Measurements from ENCODE around the gene ZDHHC14. TPM values are rescaled to one million over a fixed set of nuclear protein-coding genes. Genes with fewer than 3 reads are reported as not detected.

The ZDHHC14 gene
- total RNA-seq, 2 donors from 2014 or later = 3.6 to 5.2 TPM

DNA sequence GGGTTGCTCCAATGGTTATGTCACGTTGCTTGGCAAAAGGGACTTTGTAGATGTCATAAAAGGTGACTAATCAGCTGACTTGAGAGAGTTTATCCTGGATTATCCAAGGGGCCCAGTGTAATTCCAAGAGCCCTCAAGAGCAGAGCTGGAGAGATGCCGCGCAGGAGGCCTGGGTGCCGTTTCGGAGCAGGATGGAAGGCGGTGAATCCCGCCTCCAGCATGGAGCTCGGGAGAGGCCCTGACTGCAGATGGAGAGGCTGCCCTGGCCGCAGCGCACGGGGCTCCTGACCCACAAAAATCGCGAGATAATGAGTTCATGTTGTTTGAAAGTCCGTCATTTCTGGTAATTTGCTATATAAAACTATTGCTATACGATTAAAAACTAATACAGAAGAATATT, 219.8 kb downstream of the ZDHHC14 start:
- H3K27ac Mint-ChIP-seq = no peak overlapping the region
- peaks cover 4% of the 10 kb centered on the region for H3K4me1 Mint-ChIP-seq
- no peaks in the 10 kb centered on the region for H3K27me3 Mint-ChIP-seq
- no peaks in the 10 kb centered on the region for H3K9me3 ChIP-seq (ENCODE audit: control insufficient read depth, low read length, poor library complexity, severe bottlenecking)
- ATAC-seq = no peak
- peaks cover 2% of the 10 kb centered on the region for H3K36me3 Mint-ChIP-seq (ENCODE audit: low read depth)
- no peak for DNase-seq
- H3K4me3 Mint-ChIP-seq = no peak overlapping the region

DNA sequence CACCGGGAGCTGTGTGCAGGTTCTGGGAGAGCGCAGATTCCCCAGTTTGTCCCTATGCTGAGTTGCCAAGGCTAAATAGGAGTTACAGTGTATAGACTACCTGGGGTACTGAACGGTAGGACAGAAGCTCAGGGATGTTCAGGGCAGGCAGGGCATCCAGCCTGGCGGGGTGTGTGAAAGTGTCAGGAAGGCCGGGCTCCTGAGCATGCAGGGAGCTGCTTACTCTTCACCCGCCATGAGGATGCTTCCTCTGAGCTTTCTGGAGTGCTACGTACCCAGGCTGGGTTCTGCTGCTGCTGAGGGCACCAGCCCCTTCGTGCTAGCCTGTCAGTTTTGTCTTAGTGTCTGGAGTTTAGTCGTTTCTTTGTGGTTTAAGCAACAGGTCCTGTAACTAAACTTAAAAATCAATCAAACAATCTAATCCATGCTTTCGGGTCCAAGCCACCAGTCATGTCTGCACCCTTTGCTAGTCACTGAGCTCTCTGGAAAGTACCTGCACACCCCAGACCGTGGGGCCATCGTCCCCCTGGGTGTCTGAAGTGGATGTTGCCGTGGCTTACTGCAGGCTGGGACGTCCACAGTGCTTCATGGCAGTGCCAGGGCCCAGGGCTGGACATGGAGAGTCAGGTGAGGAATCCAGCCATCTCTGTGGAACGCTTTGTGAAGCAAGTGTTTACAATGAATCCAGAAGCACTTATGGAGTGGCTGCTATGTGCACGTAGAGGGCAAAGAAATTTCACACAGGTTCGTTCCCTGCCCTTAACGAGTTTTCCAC, 221.7 kb downstream of the ZDHHC14 start:
- H3K4me1 Mint-ChIP-seq = peaks cover 3% of the 10 kb centered on the region
- no peaks in the 10 kb centered on the region for H3K36me3 Mint-ChIP-seq (ENCODE audit: low read depth)
- H3K27ac Mint-ChIP-seq = no peak overlapping the region
- H3K4me3 Mint-ChIP-seq = no peak overlapping the region
- no peaks in the 10 kb centered on the region for H3K27me3 Mint-ChIP-seq
- H3K9me3 ChIP-seq (ENCODE audit: control insufficient read depth, low read length, poor library complexity, severe bottlenecking) = no peaks in the 10 kb centered on the region
- ATAC-seq (no peak), DNase-seq (no peak)

GRCh38 chr6:157603314-157603940, 222.4 kb downstream of the ZDHHC14 start:
- Mint-ChIP-seq H3K36me3 (ENCODE audit: low read depth) (peaks cover 3% of the 10 kb centered on the region), H3K27ac (no peak overlapping the region), H3K4me1 (no peaks in the 10 kb centered on the region), H3K27me3 (no peaks in the 10 kb centered on the region), H3K4me3 (no peak overlapping the region)
- H3K9me3 ChIP-seq (ENCODE audit: control insufficient read depth, low read length, poor library complexity, severe bottlenecking) = no peaks in the 10 kb centered on the region
- ATAC-seq = no peak
- no peak for DNase-seq

DNA sequence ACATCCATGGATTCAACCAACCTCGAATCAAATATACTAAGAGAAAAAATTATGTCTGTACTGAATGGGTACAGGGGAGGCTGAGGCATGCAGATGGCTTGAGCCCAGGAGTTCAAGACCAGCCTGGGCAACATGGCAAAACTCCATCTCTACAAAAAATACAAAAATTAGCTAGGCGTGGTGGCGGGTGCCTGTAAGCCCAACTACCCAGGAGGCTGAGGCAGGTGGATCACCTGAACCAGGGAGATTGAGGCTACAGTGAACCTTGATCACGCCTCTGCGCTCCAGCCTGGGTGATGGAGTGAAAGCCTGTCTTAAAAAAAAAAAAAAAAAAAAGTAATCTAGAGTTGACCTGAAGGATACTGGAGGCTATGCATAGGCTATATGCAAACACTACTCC, 223.0 kb downstream of the ZDHHC14 start:
- Mint-ChIP-seq H3K27me3 (no peaks in the 10 kb centered on the region), H3K36me3 (ENCODE audit: low read depth) (peaks cover 3% of the 10 kb centered on the region)
- no peak for ATAC-seq

GRCh38 chr6:157604816-157605215, 223.8 kb downstream of the ZDHHC14 start:
- DNase-seq (no peak), ATAC-seq (no peak)
- Mint-ChIP-seq H3K4me1 (no peaks in the 10 kb centered on the region), H3K27me3 (no peaks in the 10 kb centered on the region), H3K27ac (no peak overlapping the region), H3K4me3 (no peak overlapping the region), H3K36me3 (ENCODE audit: low read depth) (peaks cover 3% of the 10 kb centered on the region)
- H3K9me3 ChIP-seq (ENCODE audit: control insufficient read depth, low read length, poor library complexity, severe bottlenecking) = no peaks in the 10 kb centered on the region

More for the DNA sequence above, 223.0 kb downstream of the ZDHHC14 start:
- H3K9me3 ChIP-seq (ENCODE audit: control insufficient read depth, low read length, poor library complexity, severe bottlenecking) = no peaks in the 10 kb centered on the region
- H3K4me1 Mint-ChIP-seq = no peaks in the 10 kb centered on the region
- H3K4me3 Mint-ChIP-seq = no peak overlapping the region
- no peak overlapping the region for H3K27ac Mint-ChIP-seq
- no peak for DNase-seq

DNA sequence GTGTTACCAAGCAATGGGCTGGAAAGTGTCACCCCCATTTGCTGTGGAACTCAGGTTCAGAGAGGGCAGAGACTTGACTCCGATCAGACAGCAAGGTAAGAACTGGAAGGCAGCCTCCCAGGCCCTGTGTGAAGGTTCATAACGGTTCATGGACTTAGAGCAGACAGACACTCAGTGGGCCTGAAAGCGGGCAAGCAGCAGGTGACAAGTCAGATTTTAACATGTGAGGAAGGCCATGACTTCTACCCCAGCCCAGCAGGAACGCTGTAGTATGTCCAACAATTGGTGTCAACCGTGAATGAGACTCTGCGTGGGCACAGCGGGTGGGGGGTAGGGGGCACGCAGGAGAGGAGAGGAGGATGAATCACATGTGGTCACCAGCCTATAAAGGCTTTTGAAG, 224.5 kb downstream of the ZDHHC14 start:
- Mint-ChIP-seq H3K27ac (no peak overlapping the region), H3K4me3 (no peak overlapping the region), H3K36me3 (ENCODE audit: low read depth) (peaks cover 3% of the 10 kb centered on the region), H3K4me1 (no peaks in the 10 kb centered on the region), H3K27me3 (no peaks in the 10 kb centered on the region)
- no peaks in the 10 kb centered on the region for H3K9me3 ChIP-seq (ENCODE audit: control insufficient read depth, low read length, poor library complexity, severe bottlenecking)
- DNase-seq = no peak
- ATAC-seq = no peak

DNA sequence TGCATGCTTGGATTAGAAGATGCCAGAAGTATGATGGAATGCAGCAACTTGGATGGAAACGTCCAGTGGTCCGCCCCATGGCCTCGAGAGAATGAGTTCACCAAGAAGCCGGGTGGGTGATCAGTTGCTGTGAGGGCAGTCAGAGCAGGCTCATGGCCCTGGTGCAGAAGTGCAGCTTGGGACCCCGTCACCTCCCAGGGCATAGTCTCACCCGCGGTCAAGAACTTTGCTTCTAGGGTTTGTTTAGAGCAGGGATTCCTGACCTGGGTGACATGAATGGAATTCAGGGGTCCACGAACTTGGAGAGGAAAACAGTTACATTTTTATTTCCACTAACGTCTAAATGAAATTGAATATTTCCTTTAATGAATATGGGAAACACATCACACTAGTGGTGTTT, 225.5 kb downstream of the ZDHHC14 start:
- H3K9me3 ChIP-seq (ENCODE audit: control insufficient read depth, low read length, poor library complexity, severe bottlenecking) = no peaks in the 10 kb centered on the region
- Mint-ChIP-seq H3K4me1 (no peaks in the 10 kb centered on the region), H3K27ac (no peak overlapping the region), H3K4me3 (no peak overlapping the region), H3K27me3 (no peaks in the 10 kb centered on the region), H3K36me3 (ENCODE audit: low read depth) (peaks cover 3% of the 10 kb centered on the region)
- DNase-seq = no peak
- no peak for ATAC-seq

DNA sequence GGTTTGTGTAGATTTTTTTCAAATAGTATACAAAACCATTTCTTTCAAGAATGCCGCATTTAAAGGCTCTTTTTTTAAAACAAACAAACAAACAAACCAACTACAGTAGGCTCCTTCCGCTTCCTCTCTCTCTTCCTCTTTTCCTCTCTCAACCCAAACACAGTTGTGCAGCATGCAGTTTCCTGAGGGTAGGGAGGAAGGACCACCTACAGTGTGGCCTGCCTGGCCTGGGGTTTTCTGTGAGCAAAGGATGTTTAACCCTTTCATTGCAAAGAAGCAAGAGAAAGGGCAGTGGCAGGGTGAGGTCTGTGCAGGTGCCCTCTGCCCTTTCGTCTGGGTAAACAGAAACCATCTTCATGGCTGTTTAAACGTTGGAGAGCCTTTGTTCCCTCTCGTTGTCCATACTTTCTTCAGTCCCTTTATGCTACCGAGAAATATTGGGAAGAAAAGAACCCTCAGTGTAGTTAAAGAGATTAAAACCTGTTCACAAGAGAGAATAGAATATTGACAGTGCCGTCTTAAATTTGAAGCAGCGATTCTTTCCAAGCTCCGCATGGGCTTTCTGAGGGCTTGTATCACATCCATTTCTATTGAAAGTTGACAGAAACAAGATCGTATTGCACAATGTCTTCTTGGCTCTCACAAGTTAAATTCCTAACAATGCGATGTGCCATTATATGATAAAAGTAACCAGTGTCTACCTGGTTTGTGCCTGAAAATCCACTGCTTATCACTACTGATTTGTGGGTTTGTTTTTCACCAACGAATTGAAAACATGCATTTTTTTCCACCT, 226.5 kb downstream of the ZDHHC14 start:
- H3K9me3 ChIP-seq (ENCODE audit: control insufficient read depth, low read length, poor library complexity, severe bottlenecking) = no peaks in the 10 kb centered on the region
- Mint-ChIP-seq H3K4me3 (no peak overlapping the region), H3K36me3 (ENCODE audit: low read depth) (peaks cover 3% of the 10 kb centered on the region), H3K27me3 (no peaks in the 10 kb centered on the region), H3K27ac (no peak overlapping the region), H3K4me1 (peaks cover 2% of the 10 kb centered on the region)
- ATAC-seq (no peak), DNase-seq (no peak)

GRCh38 chr6:157608221-157609075, 227.5 kb downstream of the ZDHHC14 start:
- Mint-ChIP-seq H3K4me1 (peaks cover 2% of the 10 kb centered on the region), H3K27me3 (no peaks in the 10 kb centered on the region), H3K4me3 (no peak overlapping the region), H3K36me3 (ENCODE audit: low read depth) (peaks cover 3% of the 10 kb centered on the region), H3K27ac (no peak overlapping the region)
- ATAC-seq (no peak), DNase-seq (no peak)
- no peaks in the 10 kb centered on the region for H3K9me3 ChIP-seq (ENCODE audit: control insufficient read depth, low read length, poor library complexity, severe bottlenecking)

- Mint-ChIP-seq H3K27ac (no peak overlapping the region), H3K4me3 (no peak overlapping the region), H3K4me1 (peaks cover 2% of the 10 kb centered on the region), H3K27me3 (no peaks in the 10 kb centered on the region), H3K36me3 (ENCODE audit: low read depth) (peaks cover 3% of the 10 kb centered on the region)
- no peaks in the 10 kb centered on the region for H3K9me3 ChIP-seq (ENCODE audit: control insufficient read depth, low read length, poor library complexity, severe bottlenecking)
- ATAC-seq (no peak), DNase-seq (no peak)
Measured at GRCh38 chr6:157609117-157609516, 228.1 kb downstream of the ZDHHC14 start.

DNA sequence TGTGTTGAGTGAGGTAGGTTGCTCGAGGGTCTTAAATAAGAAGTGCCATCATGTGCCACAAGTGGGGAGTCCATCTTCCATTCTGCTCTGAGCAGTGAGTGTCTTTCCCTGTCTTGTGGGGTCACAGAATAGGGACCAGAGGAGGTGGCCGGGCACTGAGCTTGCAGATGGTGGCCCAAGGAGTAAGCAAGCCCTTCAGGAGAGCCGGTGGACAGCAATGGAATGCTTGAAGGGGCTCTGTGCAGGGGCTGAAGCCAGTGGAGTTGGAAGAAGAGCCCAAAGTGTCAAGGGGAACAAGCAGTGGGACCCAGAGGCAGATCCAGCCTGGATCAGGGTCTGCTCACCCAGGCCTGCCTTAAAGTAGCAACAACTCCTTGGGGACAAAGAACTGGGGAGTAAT, 228.6 kb downstream of the ZDHHC14 start:
- peaks cover 2% of the 10 kb centered on the region for H3K4me1 Mint-ChIP-seq
- H3K9me3 ChIP-seq (ENCODE audit: control insufficient read depth, low read length, poor library complexity, severe bottlenecking) = no peaks in the 10 kb centered on the region
- H3K4me3 Mint-ChIP-seq = no peak overlapping the region
- ATAC-seq (no peak), DNase-seq (no peak)
- no peaks in the 10 kb centered on the region for H3K27me3 Mint-ChIP-seq
- H3K36me3 Mint-ChIP-seq (ENCODE audit: low read depth) = peaks cover 3% of the 10 kb centered on the region
- H3K27ac Mint-ChIP-seq = no peak overlapping the region

- no peak overlapping the region for H3K4me3 Mint-ChIP-seq
- no peaks in the 10 kb centered on the region for H3K27me3 Mint-ChIP-seq
- no peaks in the 10 kb centered on the region for H3K9me3 ChIP-seq (ENCODE audit: control insufficient read depth, low read length, poor library complexity, severe bottlenecking)
- H3K4me1 Mint-ChIP-seq = peaks cover 2% of the 10 kb centered on the region
- H3K36me3 Mint-ChIP-seq (ENCODE audit: low read depth) = peaks cover 3% of the 10 kb centered on the region
- ATAC-seq = no peak
- H3K27ac Mint-ChIP-seq = no peak overlapping the region
- no peak for DNase-seq
Measured at GRCh38 chr6:157610451-157610999, 229.5 kb downstream of the ZDHHC14 start.

Data from T-helper 17 cell (primary cell).